Neural progenitor cell (in vitro differentiated cells): Measurements from ENCODE around the gene STPG4. TPM values are rescaled to one million over a fixed set of nuclear protein-coding genes. Genes with fewer than 3 reads are reported as not detected.
A peak's percentile ranks its signal among the peaks of the same experiment; 100 is the strongest.
"Not testable (repeated sequence)": the region's sequence is repeated elsewhere in the genome, so short reads cannot be mapped to it uniquely, and the experiment has no call there.

Experiments
- DNase-seq: peaks from one replicate; pipeline ENCODE4 v3.0.0-alpha.2; 2016; ENCODE audit warnings: low spot score
- H2AFZ ChIP-seq: fragments of 200-600 bp; sonication (generic); replicated peaks from 2 replicates; pipeline ENCODE4 v1.6.1; 2016; ENCODE audit warnings: antibody characterized with exemption
- H3F3A ChIP-seq: fragments of 200-600 bp; sonication (generic); 2 replicates; pipeline ENCODE4 v1.6.1; 2016; ENCODE audit warnings: antibody characterized with exemption, low read depth
- H3K27ac ChIP-seq: fragments of 200-600 bp; sonication (generic); 2 replicates; pipeline ENCODE4 v1.5.1; 2016; ENCODE audit warnings: mild to moderate bottlenecking
- H3K27me3 ChIP-seq: fragments of 200-600 bp; sonication (generic); 2 replicates; pipeline ENCODE4 v1.6.1; 2016; ENCODE audit warnings: mild to moderate bottlenecking, moderate library complexity
- H3K36me3 ChIP-seq: fragments of 200-600 bp; sonication (generic); 2 replicates; pipeline ENCODE4 v1.5.1; 2016
- H3K4me1 ChIP-seq: fragments of 200-600 bp; sonication (generic); 2 replicates; pipeline ENCODE4 v1.6.1; 2016; ENCODE audit warnings: mixed run types
- H3K4me2 ChIP-seq: fragments of 200-600 bp; sonication (generic); 2 replicates; pipeline ENCODE4 v1.6.1; 2016
- H3K4me3 ChIP-seq: fragments of 200-600 bp; sonication (generic); 2 replicates; pipeline ENCODE4 v1.5.1; 2016
- H3K79me2 ChIP-seq: fragments of 200-600 bp; sonication (generic); 2 replicates; pipeline ENCODE4 v1.6.1; 2016; ENCODE audit warnings: low read depth
- H3K9ac ChIP-seq: fragments of 200-600 bp; sonication (generic); 2 replicates; pipeline ENCODE4 v1.6.1; 2016
- H3K9me3 ChIP-seq: fragments of 200-600 bp; sonication (generic); 2 replicates; pipeline ENCODE4 v1.5.1; 2016; ENCODE audit warnings: low read depth
- H4K20me1 ChIP-seq: fragments of 200-600 bp; sonication (generic); 2 replicates; pipeline ENCODE4 v1.6.1; 2016; ENCODE audit warnings: low read depth
- H3K27ac Mint-ChIP-seq: 3 replicates; pipeline ENCODE4 v1.8.0; 2021; ENCODE audit warnings: mixed read lengths
- H3K27me3 Mint-ChIP-seq: 2 replicates; pipeline ENCODE4 v1.8.0; 2022; ENCODE audit warnings: low read depth, mild to moderate bottlenecking, inconsistent platforms, moderate library complexity, mixed read lengths; ENCODE audit not compliant: insufficient read depth
- H3K36me3 Mint-ChIP-seq: 3 replicates; pipeline ENCODE4 v1.8.0; 2021; ENCODE audit warnings: mixed read lengths
- H3K4me1 Mint-ChIP-seq: 3 replicates; pipeline ENCODE4 v1.8.0; 2021; ENCODE audit warnings: mixed read lengths
- H3K4me3 Mint-ChIP-seq: 3 replicates; pipeline ENCODE4 v1.8.0; 2021; ENCODE audit warnings: mild to moderate bottlenecking, moderate library complexity, mixed read lengths
- H3K9me3 Mint-ChIP-seq: 3 replicates; pipeline ENCODE4 v1.8.0; 2020; ENCODE audit warnings: mixed read lengths
- EZH2 ChIP-seq: fragments of 200-600 bp; sonication (generic); IDR thresholded peaks from 2 replicates; pipeline ENCODE4 v1.6.1; 2017; ENCODE audit warnings: antibody characterized with exemption, mild to moderate bottlenecking, moderate library complexity
- EZH2phosphoT487 ChIP-seq: fragments of 200-600 bp; sonication (generic); IDR thresholded peaks from 2 replicates; pipeline ENCODE4 v1.6.1; 2017; ENCODE audit warnings: antibody characterized with exemption
- total RNA-seq: library from RNA; depleted of rRNA; stranded (reverse); fragments of >200 nt; gene quantifications from 2 replicates; pipeline ENCODE4 v1.2.3, GENCODE V29; 2015; ENCODE audit warnings: low replicate concordance
- TF ChIP-seq, protein P1 (sequence below): fragments of 200-600 bp; sonication (generic); IDR thresholded peaks from 2 replicates; pipeline ENCODE4 v1.5.1; 2017; ENCODE audit warnings: antibody characterized with exemption, mild to moderate bottlenecking

STPG4 gene
- total RNA-seq, 1 donor from 2014 or later = not detected

DNA sequence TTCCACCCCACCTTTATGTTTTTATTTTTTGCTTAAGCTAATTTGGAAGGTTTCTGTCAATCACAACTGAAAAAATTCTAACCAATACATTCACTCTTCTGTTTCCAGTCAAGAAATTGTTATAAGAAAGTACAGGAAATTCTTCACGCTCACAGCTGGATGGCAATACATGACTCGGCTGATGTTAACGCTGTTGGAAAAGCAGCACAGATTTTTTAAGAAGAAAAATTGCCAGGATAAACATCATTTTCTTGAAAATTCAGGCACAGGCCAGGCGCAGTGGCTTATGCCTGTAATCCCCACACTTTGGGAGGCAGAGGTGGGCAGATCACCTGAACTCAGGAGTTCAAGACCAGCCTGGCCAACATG, 46.1 kb downstream of the STPG4 start:
- Histone ChIP-seq H2AFZ (no peak overlapping the region), H3K9me3 (no peaks in the 10 kb centered on the region), H3K9ac (no peak overlapping the region), H3K36me3 (no peaks in the 10 kb centered on the region), H3K27ac (no peak overlapping the region), H3F3A (no peaks in the 10 kb centered on the region), H3K4me1 (no peaks in the 10 kb centered on the region), H3K79me2 (no peaks in the 10 kb centered on the region), H3K27me3 (no peaks in the 10 kb centered on the region), H3K4me3 (no peak overlapping the region), H4K20me1 (no peaks in the 10 kb centered on the region), H3K4me2 (no peak overlapping the region)
- TF ChIP-seq, protein P1, sequence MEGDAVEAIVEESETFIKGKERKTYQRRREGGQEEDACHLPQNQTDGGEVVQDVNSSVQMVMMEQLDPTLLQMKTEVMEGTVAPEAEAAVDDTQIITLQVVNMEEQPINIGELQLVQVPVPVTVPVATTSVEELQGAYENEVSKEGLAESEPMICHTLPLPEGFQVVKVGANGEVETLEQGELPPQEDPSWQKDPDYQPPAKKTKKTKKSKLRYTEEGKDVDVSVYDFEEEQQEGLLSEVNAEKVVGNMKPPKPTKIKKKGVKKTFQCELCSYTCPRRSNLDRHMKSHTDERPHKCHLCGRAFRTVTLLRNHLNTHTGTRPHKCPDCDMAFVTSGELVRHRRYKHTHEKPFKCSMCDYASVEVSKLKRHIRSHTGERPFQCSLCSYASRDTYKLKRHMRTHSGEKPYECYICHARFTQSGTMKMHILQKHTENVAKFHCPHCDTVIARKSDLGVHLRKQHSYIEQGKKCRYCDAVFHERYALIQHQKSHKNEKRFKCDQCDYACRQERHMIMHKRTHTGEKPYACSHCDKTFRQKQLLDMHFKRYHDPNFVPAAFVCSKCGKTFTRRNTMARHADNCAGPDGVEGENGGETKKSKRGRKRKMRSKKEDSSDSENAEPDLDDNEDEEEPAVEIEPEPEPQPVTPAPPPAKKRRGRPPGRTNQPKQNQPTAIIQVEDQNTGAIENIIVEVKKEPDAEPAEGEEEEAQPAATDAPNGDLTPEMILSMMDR = no peak
- TF ChIP-seq EZH2 (no peak), EZH2phosphoT487 (no peak)
- no peaks in the 10 kb centered on the region for H3K36me3 Mint-ChIP-seq
- no peak for DNase-seq
- H3K4me3 Mint-ChIP-seq = no peak overlapping the region
- peaks cover 4% of the 10 kb centered on the region for H3K27me3 Mint-ChIP-seq
- peaks cover 4% of the 10 kb centered on the region for H3K9me3 Mint-ChIP-seq
- H3K27ac Mint-ChIP-seq = no peak overlapping the region
- no peaks in the 10 kb centered on the region for H3K4me1 Mint-ChIP-seq

DNA sequence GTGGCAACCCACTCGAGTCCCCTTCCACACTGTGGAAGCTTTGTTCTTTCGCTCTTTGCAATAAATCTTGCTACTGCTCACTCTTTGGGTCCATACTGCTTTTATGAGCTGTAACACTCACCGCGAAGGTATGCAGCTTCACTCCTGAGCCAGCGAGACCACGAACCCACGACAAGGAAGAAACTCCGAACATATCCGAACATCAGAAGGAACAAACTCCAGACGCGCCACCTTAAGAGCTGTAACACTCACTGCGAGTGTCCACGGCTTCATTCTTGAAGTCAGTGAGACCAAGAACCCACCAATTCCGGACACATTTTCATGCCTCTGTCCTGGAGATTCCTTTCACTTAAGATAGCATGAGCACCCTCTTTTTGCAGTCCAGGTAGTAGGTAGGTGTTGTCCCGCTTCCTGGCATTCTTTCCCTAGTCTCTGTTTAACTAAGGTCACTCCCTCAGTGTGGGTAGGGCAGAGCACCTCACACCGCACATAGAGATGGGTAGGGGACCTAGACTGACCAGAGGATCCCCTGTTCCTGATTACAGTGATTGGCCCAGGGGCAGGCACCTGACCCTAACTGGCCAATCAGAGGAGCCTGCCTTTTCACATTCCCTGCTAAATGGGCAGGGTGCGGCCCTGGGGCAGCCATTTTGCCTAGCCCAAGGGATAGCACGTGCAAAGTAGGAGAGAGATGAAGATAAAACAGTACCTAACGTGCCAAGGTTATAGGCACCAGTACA, 46.7 kb downstream of the STPG4 start:
- H3K36me3 Mint-ChIP-seq, H3F3A ChIP-seq, H3K4me3 ChIP-seq, H3K27ac ChIP-seq, H3K4me1 ChIP-seq, H3K9me3 Mint-ChIP-seq, H3K9me3 ChIP-seq, H4K20me1 ChIP-seq, H3K4me2 ChIP-seq, H3K27me3 Mint-ChIP-seq, H3K4me3 Mint-ChIP-seq, H3K27me3 ChIP-seq, H3K4me1 Mint-ChIP-seq, DNase-seq, H3K9ac ChIP-seq, H3K79me2 ChIP-seq, H3K36me3 ChIP-seq: not testable (repeated sequence)
- H3K27ac Mint-ChIP-seq = peak overlapping the region; percentile 47
- H2AFZ ChIP-seq = peak overlapping the region; percentile 31

DNA sequence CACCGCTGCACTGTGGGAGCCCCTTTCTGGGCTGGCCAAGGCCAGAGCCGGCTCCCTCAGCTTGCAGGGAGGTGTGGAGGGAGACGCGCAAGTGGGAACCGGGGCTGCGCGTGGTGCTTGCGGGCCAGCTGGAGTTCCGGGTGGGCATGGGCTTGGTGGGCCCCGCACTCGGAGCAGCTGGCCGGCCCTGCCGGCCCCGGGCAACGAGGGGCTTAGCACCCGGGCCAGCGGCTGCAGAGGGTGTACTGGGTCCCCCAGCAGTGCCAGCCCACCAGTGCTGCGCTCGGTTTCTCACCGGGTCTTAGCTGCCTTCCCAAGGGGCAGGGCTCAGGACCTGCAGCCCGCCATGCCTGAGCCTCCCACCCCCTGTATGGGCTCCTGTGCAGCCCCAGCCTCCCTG, 47.9 kb downstream of the STPG4 start:
- H3K4me1 ChIP-seq, H3F3A ChIP-seq, H4K20me1 ChIP-seq, H3K9me3 Mint-ChIP-seq, H3K4me2 ChIP-seq, H3K9me3 ChIP-seq, H3K27ac Mint-ChIP-seq, H3K36me3 ChIP-seq, H3K79me2 ChIP-seq, H3K4me1 Mint-ChIP-seq, DNase-seq, H3K36me3 Mint-ChIP-seq, H3K27ac ChIP-seq, H3K27me3 Mint-ChIP-seq, H2AFZ ChIP-seq, H3K4me3 Mint-ChIP-seq, H3K9ac ChIP-seq, H3K27me3 ChIP-seq, H3K4me3 ChIP-seq: not testable (repeated sequence)

DNA sequence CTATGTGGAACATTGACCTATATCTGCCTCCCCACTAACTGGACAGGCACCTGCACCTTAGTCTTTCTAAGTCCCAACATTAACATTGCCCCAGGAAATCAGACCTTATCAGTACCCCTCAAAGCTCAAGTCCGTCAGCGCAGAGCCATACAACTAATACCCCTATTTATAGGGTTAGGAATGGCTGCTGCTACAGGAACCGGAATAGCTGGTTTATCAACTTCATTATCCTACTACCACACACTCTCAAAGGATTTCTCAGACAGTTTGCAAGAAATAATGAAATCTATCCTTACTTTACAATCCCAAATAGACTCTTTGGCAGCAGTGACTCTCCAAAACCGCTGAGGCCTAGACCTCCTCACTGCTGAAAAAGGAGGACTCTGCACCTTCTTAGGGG, 48.9 kb downstream of the STPG4 start:
- not testable (repeated sequence) for H3K36me3 Mint-ChIP-seq, H3F3A ChIP-seq, H3K36me3 ChIP-seq, H4K20me1 ChIP-seq, H3K9ac ChIP-seq, H3K27ac ChIP-seq, H3K27ac Mint-ChIP-seq, H3K4me1 ChIP-seq, H3K27me3 ChIP-seq, H2AFZ ChIP-seq, H3K4me1 Mint-ChIP-seq, H3K9me3 ChIP-seq, DNase-seq, H3K4me3 Mint-ChIP-seq, H3K79me2 ChIP-seq, H3K27me3 Mint-ChIP-seq, H3K4me2 ChIP-seq, H3K4me3 ChIP-seq
- peaks cover 17% of the 10 kb centered on the region for H3K9me3 Mint-ChIP-seq

DNA sequence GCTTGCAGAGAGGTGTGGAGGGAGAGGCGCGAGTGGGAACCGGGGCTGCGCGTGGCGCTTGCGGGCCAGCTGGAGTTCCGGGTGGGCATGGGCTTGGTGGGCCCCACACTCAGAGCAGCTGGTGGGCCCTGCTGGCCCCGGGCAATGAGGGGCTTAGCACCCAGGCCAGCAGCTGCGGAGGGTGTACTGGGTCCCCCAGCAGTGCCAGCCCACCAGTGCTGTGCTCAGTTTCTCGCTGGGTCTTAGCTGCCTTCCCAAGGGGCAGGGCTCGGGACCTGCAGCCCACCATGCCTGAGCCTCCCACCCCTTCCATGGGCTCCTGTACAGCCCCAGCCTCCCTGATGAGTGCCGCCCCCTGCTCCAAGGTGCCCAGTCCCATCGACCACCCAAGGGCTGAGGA, 55.4 kb downstream of the STPG4 start:
- not testable (repeated sequence) for H3K9me3 ChIP-seq

More for the DNA sequence above, 55.4 kb downstream of the STPG4 start:
- not testable (repeated sequence) for H3K79me2 ChIP-seq, H3K27ac ChIP-seq, H3K4me1 ChIP-seq, H3K27me3 Mint-ChIP-seq, H4K20me1 ChIP-seq, H3K4me2 ChIP-seq, H3K9ac ChIP-seq, H3K4me3 ChIP-seq, H3K36me3 Mint-ChIP-seq, H3K27me3 ChIP-seq, DNase-seq, H3K36me3 ChIP-seq, H3F3A ChIP-seq, H2AFZ ChIP-seq, H3K4me3 Mint-ChIP-seq, H3K27ac Mint-ChIP-seq
- H3K9me3 Mint-ChIP-seq = peaks cover 23% of the 10 kb centered on the region
- H3K4me1 Mint-ChIP-seq = peaks cover 23% of the 10 kb centered on the region
